ENCODE measurements around the gene DLGAP1.

Gene DLGAP1

GRCh38 chr18:3530807-3531206 lies 924.3 kb downstream of the DLGAP1 start:
- in situ Hi-C loops (cut with MboI; ENCODE audit: low sequenced_read_pairs), result no loop called here

- in situ Hi-C loops (cut with MboI; ENCODE audit: low sequenced_read_pairs), result no loop called here
Measured at GRCh38 chr18:3529601-3530000, 925.5 kb downstream of the DLGAP1 start.

- in situ Hi-C loops (cut with MboI; ENCODE audit: low sequenced_read_pairs), result no loop called here
Measured at GRCh38 chr18:3529077-3529476, 926.0 kb downstream of the DLGAP1 start.

- in situ Hi-C loops (cut with MboI; ENCODE audit: low sequenced_read_pairs), result no loop called here
Measured at GRCh38 chr18:3528231-3528630, 926.9 kb downstream of the DLGAP1 start.

- in situ Hi-C loops (cut with MboI; ENCODE audit: low sequenced_read_pairs), result no loop called here
Measured at GRCh38 chr18:3526421-3527354, 928.4 kb downstream of the DLGAP1 start.

- in situ Hi-C loops (cut with MboI; ENCODE audit: low sequenced_read_pairs), result no loop called here
Measured at GRCh38 chr18:3525870-3526420, 929.2 kb downstream of the DLGAP1 start.

GRCh38 chr18:3524706-3525105 lies 930.4 kb downstream of the DLGAP1 start:
- in situ Hi-C loops (cut with MboI; ENCODE audit: low sequenced_read_pairs), result no loop called here

GRCh38 chr18:3520230-3521085 lies 934.6 kb downstream of the DLGAP1 start:
- in situ Hi-C loops (cut with MboI; ENCODE audit: low sequenced_read_pairs), result no loop called here

- in situ Hi-C loops (cut with MboI; ENCODE audit: low sequenced_read_pairs), result no loop called here
Measured at GRCh38 chr18:3514312-3515216, 940.5 kb downstream of the DLGAP1 start.

GRCh38 chr18:3513481-3513880 lies 941.6 kb downstream of the DLGAP1 start:
- in situ Hi-C loops (cut with MboI; ENCODE audit: low sequenced_read_pairs), result no loop called here

- in situ Hi-C loops (cut with MboI; ENCODE audit: low sequenced_read_pairs), result no loop called here
Measured at GRCh38 chr18:3511980-3512379, 943.1 kb downstream of the DLGAP1 start.

- in situ Hi-C loops (cut with MboI; ENCODE audit: low sequenced_read_pairs), result no loop called here
Measured at GRCh38 chr18:3510896-3511295, 944.2 kb downstream of the DLGAP1 start.

GRCh38 chr18:3510024-3510423 lies 945.1 kb downstream of the DLGAP1 start:
- in situ Hi-C loops (cut with MboI; ENCODE audit: low sequenced_read_pairs), result no loop called here

GRCh38 chr18:3508576-3509549 lies 946.2 kb downstream of the DLGAP1 start:
- in situ Hi-C loops (cut with MboI; ENCODE audit: low sequenced_read_pairs), result no loop called here

- in situ Hi-C loops (cut with MboI; ENCODE audit: low sequenced_read_pairs), result no loop called here
Measured at GRCh38 chr18:3504637-3505036, 950.5 kb downstream of the DLGAP1 start.

- in situ Hi-C loops (cut with MboI; ENCODE audit: low sequenced_read_pairs), result no loop called here
Measured at GRCh38 chr18:3502650-3503049, 952.5 kb downstream of the DLGAP1 start.

- in situ Hi-C loops (cut with MboI; ENCODE audit: low sequenced_read_pairs), result no loop called here
Measured at GRCh38 chr18:3500016-3500415, 955.1 kb downstream of the DLGAP1 start.

GRCh38 chr18:3499501-3499900 lies 955.6 kb downstream of the DLGAP1 start:
- in situ Hi-C loops (cut with MboI; ENCODE audit: low sequenced_read_pairs), result no loop called here
